HG03521 (cell line): Measurements from ENCODE around the gene OTOGL.
"Not testable (repeated sequence)": the region's sequence is repeated elsewhere in the genome, so short reads cannot be mapped to it uniquely, and the experiment has no call there.

Experiments
- ATAC-seq: cut with Tn5 transposase; IDR thresholded peaks from one replicate; pipeline ENCODE4 v1.9.1; 2021; ENCODE audit warnings: mild to moderate bottlenecking, moderate library complexity; ENCODE audit not compliant: unreplicated experiment

The OTOGL gene

GRCh38 chr12:80222261-80222660 lies 122.9 kb downstream of the OTOGL start:
- no peak for ATAC-seq

GRCh38 chr12:80226576-80226975 lies 127.2 kb downstream of the OTOGL start:
- ATAC-seq, result no peak

DNA sequence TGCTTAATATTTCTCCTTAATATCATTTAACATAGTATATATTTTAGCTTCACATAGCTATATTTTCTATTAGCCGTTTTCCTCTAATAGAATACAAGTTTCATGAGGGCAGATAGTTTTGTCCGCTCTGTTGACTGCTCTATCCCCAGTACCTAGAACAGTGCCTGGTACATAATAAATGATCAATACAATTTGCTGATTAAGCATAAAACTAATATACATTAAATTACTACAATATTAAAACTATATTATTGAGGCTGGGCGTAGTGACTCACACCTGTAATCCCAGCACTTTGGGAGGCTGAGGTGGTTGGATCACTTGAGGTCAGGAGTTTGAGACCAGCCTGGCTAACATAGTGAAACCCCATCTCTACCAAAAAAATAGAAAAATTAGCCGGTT lies 128.6 kb downstream of the OTOGL start:
- not testable (repeated sequence) for ATAC-seq

- no peak for ATAC-seq
Measured at GRCh38 chr12:80230068-80230467, 130.7 kb downstream of the OTOGL start.

GRCh38 chr12:80232837-80233236 lies 133.5 kb downstream of the OTOGL start:
- ATAC-seq, result no peak

- ATAC-seq, result no peak
Measured at GRCh38 chr12:80233926-80234325, 134.6 kb downstream of the OTOGL start.

DNA sequence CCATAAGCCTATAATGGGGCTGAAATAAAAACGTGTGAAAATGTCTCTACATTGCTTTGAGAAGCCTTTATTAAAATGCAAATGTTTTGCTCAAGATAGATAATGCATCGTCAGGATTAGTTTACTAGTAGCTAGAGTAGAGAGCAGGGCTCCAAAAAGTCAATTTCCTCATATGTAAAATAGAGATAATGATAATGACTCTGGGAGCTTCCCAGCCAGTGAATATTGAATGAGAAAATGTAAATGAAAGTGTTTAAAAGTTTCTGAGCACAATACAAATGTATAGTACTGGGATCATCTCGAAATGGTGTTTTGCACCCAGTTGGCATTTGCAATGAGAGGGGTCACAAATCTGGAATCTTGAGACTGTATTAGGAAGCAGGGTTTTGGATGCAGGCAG lies 135.3 kb downstream of the OTOGL start:
- ATAC-seq, result no peak

GRCh38 chr12:80235944-80236343 lies 136.6 kb downstream of the OTOGL start:
- ATAC-seq, result no peak

- ATAC-seq, result no peak
Measured at GRCh38 chr12:80239867-80240266, 140.5 kb downstream of the OTOGL start.

DNA sequence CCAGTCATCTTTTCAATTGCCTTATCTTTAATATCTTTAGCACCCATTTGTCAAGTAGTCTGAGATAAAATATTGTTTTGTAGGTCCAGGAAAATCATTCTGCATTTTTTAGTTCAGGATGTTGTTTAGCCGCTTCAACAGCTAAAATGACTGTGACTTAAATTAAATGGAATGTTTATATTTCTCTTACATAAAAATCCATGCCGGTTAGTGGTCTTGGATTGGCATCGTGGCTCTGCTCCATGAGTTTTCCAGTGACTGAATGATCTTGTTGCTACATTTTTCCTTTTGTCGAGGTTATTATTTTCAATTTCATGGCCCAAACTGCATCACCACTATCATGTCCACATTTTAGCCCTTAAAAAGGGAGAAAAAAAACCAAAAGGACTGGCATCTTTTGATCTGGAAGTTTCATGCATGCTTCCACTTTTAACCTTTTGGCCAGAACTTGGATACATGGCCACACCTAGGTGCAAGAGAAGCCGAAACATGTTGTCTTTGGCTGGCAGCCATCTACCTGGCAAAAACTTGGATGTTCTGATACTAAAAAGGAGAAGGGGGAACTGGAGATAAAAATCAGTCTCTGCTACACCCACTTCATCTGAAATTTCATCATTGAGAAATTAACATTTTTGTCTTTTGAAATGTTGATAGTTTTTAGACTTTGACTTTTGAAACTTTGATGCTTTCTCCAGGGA lies 142.4 kb downstream of the OTOGL start:
- no peak for ATAC-seq

DNA sequence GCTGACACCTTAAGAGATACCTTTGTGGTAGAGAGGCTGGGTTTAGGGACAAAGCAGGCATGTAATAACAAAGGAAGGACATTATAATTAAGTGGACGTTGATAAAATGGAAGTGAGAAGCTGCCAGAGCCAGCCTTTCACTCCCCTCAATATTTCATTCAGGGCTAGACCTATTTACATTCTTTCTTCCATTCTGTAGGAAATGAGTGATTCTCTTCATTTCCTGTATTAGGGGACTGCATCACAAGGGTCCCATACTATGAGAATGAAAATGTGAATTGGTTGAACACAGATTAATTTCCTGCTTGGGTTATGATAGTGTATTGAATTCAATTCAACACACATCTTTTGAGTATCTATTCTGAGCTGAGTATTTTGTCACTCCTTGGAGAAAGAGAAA lies 143.0 kb downstream of the OTOGL start:
- no peak for ATAC-seq

GRCh38 chr12:80249581-80249980 lies 150.2 kb downstream of the OTOGL start:
- ATAC-seq, result not testable (repeated sequence)

DNA sequence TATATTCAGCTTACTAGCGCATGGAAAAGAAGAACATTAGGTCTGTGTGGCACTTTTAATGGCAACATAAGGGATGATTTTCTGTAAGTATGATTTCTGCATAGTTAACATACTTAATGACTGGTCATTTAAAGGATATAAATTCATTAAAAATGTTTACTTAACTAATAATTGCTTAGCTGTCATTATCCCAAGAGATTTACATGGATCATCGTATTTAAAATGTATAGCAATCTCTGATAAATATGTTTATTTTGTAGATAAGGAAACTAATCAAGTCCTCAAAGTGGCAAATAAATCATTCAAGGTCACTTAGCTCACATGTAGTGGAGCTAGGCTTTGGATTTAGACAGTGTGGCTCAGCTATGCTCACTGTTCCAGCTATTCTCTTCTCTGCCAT lies 158.6 kb downstream of the OTOGL start:
- ATAC-seq, result no peak

GRCh38 chr12:80260269-80260668 lies 160.9 kb downstream of the OTOGL start:
- ATAC-seq, result no peak

DNA sequence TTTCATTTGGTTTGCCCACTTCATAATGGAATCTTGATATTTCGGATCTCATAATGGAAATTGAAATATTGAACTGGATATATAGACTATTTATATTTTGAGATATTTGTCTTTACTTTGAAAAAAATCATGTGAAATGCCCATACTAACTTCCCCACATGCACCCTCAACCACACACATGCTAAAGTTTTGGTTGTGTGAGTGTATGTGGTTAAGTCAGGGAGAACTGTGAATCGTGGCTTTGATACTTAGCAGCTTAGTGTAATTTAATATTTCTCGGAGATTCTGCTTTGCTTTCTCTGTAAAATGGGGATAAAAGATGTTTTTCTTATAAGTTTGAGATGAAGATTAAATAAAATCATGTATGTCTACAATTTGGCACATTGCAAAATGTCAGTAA lies 162.1 kb downstream of the OTOGL start:
- no peak for ATAC-seq

GRCh38 chr12:80262346-80262745 lies 163.0 kb downstream of the OTOGL start:
- no peak for ATAC-seq

DNA sequence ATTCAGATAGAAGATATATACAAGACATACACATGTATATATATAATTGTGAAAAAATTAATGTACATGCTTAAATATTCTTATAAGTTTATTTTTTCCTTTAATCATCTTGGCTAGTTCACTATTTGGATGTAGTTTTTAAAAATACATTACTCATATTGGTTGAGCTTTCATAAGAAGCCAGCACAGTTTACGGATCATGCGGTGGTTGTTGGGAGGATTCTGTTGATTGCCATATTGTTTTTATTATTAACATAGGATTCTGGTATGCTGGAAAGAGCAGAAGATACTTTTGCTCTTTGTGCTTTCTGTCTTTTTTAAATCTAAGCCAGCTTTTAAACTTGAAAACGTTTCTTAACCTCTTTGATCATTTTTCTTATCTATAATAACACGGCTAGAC lies 163.4 kb downstream of the OTOGL start:
- ATAC-seq, result no peak

GRCh38 chr12:80264386-80264785 lies 165.0 kb downstream of the OTOGL start:
- ATAC-seq, result no peak

- no peak for ATAC-seq
Measured at GRCh38 chr12:80264891-80265290, 165.6 kb downstream of the OTOGL start.

GRCh38 chr12:80268924-80269749 lies 169.8 kb downstream of the OTOGL start:
- no peak for ATAC-seq

- no peak for ATAC-seq
Measured at GRCh38 chr12:80269803-80270552, 170.6 kb downstream of the OTOGL start.

- no peak for ATAC-seq
Measured at GRCh38 chr12:80271780-80272179, 172.4 kb downstream of the OTOGL start.
